ENCODE measurements around the gene CACTIN.

GRCh38 chr19:3580156-3580934 is 46.2 kb downstream of the CACTIN start:
- TF ChIP-seq CTCF (IDR thresholded peaks at IDR 0.05): no peak
- no peak for TF ChIP-seq POLR2A (IDR thresholded peaks at IDR 0.05)

All from uterus (tissue), 2 donors.